GM21526 (cell line): ENCODE results near the gene GCH1.

Experiments used
- ATAC-seq: cut with Tn5 transposase; IDR thresholded peaks from one replicate; pipeline ENCODE4 v1.9.1; 2021; ENCODE audit warnings: moderate library complexity; ENCODE audit not compliant: unreplicated experiment, low FRiP score

GCH1 gene

DNA sequence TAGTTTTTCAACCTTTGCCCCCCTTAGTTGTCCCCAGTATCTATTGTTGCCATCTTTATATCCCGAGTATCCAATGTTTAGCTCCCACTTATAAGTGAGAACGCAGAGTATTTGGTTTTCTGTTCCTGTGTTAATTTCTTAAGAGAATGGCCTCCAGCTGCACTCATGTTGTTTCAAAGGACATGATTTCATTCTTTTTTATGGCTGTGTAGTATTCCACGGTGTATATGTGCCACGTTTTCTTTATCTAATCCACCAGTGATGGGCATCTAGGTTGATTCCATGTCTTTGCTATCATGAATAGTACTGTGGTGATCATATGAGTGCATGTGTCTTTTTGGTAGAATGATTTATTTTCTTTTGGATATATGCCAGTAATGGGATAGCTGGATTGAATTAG, 72.0 kb downstream of the GCH1 start:
- no peak for ATAC-seq

DNA sequence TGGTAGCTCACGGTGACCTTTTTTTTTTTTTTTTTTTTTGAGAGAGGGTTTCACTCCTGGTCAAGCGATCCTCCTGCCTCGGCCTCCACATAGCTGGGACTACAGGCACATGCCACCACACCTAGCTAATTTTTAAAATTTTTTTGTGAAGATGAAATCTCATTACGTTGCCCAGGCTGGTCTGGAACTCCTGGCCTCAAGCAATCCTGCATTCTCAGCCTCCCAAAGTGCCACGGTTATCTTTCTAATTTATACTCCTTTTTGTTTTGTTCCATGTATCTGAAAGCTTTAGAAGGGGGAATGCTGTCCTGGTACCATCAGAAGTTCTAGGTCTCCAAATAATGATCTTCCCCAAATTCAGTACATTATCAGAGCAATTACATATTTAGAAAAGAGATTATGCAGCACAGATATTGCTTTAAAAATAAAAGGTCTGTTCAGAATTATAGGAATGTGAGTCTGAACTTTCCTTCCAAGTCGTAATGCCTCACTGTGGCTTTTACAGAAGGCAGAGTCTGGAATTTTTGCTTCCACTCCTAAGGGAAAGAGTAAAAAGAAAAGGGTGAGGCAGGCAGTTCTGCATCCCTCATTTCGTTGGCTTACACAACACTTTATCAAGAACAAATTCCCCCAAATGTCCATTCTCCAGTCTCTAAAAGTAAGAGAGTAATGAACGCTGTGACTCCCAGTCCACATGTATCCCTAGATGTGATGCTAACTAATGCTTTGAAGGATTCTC, 73.0 kb downstream of the GCH1 start:
- no peak for ATAC-seq

DNA sequence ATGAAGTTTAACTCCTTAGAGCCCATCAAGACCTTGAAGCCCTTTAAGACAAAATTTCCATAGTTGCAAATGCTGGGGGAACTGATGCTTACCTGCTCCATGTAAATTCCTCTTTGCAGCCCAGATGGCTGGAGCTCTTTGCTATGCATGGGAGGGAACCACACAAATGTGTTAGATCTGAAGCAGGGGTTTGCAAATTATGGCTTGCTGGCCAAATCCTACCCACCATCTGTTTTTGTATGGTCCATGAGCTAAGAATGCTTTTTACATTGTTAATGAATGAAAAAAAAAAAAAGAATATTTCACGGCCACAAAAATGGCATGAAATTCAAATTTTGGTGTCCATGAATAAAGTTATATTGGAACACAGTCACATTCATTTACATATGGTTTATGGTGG, 74.6 kb downstream of the GCH1 start:
- ATAC-seq = no peak

DNA sequence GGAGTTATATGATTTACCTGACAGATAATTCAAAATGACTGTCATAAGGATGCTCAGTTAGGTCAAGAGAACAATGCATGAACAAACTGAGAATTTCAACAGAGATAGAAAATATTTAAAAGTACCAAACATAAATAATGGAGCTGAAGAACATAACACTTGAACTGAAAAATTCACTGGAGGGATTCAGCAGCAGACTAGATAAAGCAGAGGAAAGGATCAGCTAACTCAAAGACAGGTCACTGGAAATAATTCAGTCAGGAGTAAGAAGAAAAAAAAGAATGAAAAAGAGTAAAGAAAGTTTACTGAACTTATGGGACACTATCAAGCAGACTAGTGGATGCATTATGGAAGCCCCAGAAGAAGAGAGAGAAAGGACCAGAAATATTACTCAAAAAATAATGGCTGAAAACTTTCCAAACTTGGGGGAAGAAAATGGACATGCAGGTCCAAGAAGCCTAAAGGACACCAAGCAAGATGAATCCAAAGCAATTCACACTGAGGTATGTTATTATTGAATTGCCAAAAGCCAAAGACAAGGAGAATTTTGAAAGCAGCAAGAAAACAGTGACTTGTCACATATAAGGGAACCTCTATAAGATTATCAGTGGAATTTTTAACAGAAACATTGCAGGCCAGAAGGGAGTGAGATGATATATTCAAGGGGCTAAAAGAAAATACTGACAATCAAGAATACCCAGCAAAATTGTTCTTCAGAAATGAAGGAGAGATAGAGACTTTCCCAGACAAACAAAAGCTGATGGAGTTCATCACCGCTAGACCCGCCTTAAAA, 78.7 kb downstream of the GCH1 start:
- ATAC-seq = no peak

DNA sequence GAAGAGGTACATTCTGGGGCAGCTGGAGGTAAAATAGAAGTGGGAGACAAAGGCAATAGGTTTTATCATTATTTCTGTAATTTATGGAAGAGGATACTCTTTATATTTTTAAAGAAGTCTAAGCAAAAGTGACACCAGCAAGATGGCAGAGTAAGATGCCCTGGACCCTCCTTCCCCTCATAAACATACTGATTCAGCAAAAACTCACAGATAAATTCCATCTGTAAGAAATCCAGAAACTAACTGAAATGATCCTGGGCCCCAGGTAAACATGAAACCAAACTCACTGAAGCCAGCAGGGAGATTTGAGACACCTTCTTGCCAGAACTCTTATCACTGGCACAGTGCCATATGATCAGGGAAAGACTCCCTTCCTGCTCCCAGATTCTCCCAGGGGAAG, 79.9 kb downstream of the GCH1 start:
- no peak for ATAC-seq

DNA sequence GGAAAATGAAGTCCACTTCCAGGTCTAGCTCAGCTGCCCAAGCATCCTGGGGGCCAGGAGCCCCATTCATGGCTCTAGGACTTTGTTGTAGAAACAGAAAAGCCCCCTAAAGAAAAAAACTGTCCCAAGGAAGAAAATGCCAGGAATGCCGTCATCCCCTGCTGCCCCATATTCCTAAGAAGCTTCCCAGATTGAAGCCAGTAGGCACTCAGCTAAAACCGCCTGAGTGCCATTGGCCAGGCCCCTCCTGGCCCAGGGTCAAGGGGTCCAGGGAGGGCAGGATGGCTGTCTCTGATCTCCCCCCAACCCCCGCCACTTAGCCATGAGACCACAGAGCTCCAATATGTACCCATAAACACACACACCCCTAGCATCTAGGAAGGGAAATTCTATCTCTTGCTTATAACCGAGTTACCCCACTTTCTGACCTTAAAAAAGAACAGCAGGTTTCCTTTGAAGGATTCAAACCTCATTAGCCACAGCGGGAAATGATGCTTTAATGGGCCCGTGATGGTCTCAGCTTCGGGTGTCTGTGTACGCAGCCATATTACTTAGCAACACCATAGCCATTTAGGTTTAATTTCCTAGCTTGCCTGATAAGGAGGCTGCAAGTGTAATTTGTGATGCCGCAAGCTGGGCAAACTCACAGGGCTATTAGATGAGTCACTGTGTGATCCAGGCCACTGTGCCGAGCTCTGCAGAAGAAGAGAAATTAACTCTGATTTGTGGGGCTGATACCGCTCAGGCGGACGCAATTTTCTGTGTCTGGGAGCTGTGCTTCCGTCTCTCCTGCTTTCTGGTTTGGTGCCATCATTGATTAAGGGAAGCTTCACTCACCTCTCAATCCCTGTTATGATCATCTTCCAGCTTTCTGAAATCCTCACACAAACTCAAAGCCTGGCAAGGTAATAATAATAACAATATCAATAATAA, 84.2 kb downstream of the GCH1 start:
- no peak for ATAC-seq

DNA sequence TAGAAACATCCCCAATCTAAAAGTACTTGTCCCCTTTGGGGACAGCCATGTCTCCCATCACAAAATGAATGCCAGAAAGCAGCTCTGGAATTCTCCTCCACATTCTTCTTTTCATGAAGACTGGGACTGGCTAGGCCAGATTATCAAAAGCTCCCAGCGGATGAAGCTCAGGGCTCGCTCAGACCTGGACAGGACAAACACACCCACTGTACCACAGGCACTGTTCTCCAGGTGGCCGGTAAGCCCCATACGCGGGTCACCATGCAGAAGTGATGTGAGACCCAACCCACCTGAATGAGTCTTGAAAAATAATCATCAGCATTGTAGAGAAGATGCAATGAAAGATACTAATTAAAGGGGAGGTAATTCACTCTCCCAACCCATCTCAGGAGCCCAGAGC, 85.1 kb downstream of the GCH1 start:
- ATAC-seq = no peak

DNA sequence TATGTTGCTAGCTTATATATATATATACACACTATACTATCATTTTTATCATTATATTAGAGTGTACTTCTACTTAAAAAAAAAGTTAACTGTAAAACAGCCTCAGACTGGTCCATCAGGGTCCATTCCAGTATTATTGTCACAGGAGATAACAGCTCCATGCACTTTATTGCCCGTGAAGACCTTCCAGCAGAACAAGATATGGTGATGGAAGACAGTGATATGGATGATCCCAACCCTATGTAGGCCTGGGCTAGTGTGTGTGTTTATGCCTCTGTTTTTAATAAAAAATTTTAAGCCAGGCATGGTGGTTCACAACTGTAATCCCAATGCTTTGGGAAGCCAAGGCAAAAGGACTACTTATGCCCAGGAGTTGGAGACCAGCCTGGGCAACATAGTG, 86.2 kb downstream of the GCH1 start:
- no peak for ATAC-seq

DNA sequence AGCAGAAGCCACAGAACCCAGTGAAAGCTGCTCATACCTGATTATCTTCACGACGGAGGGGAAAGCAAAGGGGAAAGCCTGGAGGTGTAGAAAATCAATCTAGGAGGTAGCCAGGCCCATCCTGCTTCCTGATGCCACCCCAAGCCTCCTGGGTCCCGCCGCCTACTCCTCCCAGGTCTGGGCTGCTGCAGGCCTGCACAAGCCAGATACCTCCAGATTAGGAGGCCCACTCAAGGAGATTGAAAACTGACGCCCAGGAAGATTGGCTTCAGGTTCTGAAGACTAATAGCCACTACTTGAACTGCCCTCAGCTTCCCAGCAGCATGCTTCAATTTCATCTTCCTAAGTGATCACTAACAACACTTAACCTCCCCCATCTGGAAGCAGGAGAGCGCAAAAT, 87.1 kb downstream of the GCH1 start:
- no peak for ATAC-seq

DNA sequence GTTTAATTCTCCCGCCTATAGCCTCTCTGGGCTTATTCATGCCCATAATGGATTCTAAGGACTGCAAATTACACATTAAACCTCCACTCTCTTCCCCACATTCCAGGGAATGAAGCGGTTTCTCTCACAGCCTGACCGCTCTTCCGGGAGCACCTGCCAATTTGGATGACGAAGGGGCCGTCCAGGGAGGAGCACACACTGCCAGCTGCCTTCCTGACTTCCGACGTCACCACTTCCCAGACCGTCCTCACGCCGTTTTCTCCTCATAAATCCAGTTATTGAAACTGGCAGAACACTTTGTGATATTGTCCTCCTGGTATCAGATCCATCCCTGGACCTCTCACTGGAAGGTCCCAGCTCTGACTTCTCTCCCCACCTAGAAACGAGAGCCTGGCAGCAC, 87.6 kb downstream of the GCH1 start:
- ATAC-seq = no peak

DNA sequence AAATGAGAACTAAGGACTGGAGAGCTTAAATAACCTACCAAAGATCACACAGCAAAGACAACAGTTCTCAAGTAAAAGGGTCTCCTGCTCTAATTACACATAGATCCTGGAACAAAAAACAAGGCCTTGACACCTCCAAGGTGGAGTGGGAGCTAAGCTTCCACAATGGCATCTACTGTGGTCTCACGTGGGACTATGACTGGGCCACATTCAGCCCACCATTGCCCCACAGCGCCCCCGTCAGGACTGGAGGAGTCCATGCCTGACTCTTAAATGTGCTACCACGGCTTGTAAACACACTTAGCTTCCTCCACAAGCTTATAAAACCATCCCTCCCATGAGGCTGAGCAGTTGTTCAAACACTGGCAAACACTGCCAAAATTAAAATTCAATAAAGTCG, 88.5 kb downstream of the GCH1 start:
- ATAC-seq = no peak

DNA sequence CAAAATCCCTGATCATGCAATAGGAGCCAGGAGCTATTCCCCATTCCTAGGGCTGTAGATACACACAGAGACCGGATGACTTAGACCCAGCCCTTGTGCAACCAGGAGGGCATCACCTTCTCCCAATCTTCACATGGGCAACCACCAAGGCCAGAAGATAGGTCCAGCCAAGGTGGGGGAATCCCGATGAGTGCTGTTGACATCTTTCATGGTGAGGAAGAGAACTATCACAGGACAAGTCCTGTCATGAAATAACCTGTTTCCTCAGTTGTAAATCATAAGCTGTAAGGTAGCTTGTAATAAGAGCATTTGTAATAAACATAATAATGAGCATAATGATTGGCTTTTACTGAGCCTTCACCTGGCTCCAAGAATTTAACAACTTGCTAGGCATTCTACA, 89.5 kb downstream of the GCH1 start:
- no peak for ATAC-seq

DNA sequence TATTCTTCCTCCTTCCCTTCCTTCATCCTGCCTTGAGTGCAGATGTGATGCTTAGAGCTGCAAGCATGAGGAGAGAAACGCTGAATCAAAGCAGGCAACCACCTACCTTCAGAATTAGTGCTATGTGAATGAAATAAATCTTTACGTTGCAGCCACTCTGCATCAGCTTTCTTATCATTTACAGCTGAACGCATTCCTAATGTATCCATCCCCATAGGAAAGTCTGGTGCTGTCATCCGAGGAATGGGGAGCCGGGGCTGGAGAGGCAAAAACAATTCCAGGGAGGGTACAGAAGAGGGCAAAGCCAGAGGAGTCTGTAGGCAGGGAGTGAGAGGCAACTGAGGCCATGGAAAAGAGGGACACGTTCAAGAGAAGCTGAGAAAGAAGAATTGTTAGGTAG, 90.0 kb downstream of the GCH1 start:
- no peak for ATAC-seq

DNA sequence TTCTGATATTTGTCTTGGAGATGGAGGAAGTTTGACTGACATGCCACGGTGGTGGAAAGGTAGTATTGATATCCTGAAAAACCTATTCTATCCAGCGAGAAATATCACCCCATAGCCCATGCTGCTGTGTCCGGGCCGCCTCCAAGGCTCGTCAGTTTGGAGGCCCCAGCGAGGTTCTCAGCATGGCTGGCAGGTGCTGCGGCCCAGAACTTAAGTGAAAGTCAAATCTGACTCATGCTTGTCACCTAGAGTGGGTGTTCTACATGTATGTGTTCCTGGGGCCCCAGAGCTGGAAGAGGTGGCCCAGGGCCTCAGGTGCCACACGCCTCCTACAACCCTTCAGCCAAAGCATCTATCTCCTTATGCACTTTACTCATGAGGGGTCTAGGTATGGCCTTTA, 92.9 kb downstream of the GCH1 start:
- no peak for ATAC-seq

DNA sequence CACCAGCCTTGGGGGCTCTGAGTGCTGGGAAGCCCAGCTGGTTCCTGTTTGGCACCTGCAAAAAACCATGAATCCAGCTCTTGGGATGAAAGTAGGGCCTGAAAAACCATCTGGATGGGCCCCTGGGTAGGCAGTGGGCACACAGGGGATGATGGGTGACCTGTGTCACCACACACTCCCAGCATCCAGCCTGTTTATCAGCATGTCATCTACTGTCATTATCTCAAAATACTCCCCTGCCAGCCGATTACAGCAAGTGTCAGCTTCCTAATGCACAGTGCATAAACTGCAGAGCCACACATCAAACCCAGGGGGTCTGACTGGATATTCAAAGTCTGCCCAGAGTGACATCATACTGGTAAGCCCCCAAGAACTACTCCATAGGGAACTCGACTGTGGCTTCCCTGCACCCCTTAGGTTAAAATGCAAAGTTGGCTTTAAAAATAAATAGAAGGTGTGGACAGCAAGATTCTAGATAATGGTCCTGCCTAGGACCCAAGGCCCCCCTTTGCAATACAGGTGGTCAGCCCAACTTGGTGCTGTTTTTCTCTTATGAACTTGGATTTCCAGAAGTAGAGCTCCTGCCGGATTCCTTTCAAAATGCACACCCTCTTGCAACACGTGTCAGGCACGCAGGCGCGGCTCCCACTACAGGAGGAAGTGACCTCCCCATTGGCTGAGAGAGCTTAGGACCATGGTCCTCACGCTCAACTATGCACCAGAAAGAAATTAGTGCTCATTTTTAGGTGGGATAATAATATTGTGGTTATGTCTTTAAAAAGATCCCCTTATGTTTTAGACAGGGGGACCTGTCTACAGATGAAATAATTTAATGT, 94.1 kb downstream of the GCH1 start:
- no peak for ATAC-seq

DNA sequence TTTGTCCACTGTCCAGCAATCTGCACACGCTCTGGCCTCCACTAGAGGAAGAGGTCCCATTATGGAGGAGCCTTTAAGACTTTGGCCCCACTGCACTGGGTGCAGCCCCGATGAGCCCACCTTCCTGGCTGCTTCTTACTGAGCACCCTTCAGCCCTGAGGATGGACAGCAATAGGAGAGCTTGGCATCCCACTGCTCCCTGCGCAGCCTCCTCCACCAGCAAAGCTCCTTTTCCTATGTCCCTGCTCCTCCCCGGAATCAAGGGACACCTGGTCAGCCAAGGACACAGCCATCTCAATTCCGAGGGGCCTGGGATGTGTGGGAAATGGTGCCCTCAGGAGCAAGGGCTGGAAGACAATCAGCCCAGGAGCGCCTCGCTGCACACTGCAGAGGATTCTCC, 94.7 kb downstream of the GCH1 start:
- no peak for ATAC-seq

DNA sequence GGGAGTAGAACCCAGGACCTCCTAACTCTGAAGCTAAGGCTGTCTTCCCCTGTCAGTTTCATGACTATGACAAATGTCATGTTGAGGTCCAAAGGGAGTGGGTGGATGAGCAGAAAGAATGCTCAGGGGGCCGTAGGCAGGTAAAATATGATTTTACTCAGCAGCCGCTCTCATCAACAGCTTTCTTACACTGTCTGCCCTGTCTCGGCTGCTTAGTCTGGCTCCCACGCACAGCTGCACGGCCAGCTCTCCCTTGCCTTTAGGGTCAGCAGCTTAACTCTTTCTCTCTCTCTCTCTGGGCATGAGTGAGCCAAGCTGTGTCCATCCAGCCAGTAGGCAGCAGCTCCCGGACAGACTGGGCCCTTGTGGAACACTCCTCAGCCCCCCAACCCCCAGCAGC, 95.2 kb downstream of the GCH1 start:
- ATAC-seq = no peak

DNA sequence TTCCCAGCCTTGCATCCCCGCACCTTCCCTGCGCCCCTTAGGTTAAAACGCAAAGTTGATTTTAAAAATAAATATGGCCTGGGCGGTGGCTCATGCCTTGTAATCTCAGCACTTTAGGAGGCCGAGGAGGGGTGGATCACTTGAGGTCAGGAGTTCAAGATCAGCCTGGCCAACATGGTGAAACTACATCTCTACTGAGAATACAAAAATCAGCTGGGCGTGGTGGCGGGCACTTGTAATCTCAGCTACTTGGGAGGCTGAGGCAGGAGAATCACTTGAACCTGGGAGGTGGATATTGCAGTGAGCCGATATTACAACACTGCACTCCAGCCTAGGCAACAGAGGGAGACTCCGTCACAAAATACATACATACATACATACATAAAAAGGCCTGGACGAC, 96.0 kb downstream of the GCH1 start:
- ATAC-seq = no peak

DNA sequence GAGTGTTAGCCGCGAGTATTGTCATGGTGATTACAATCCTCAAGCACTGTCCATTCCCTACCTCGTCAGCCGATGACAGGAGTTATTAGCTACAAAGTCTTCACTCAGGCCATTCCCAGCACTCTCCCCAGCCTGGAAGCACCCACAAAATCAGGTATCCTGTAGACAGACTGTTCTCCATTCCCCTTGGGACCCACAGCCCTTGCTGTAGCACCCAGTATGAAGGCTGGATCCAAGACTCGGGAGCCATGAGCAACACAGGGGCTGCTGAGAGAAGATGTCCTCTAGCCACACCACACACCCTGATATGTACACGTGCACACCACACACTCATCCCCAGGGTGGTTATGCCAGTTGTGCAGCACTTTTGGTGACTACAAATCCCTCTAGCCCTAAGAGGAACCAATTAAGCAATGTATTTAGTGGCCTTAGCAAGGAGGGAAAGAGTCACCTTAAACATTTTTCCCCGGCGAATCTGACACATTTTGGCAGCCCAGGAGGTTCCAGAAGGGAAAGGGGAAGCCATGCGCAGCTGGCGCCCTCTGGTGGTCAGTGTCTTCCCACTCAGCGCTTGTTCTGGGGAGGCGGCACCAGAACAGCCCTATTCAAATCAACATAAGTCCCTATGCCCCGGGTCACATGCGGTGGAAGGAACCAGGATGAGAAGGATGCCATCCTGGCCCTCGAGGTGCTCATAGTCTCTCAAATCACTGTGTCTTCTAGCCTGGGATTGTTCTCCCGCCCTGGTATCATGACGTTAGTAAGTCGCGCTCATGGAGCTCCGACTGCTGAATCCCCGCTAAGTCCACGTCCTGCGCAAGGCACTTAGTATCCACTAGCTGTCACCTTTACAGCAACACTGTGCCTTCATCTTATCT, 96.9 kb downstream of the GCH1 start:
- ATAC-seq = peak; percentile 73
